Testis (tissue), 3 donors: Measurements from ENCODE around the gene YJEFN3. TPM values are rescaled to one million over a fixed set of nuclear protein-coding genes. Genes with fewer than 3 reads are reported as not detected.

Experiments used
- DNase-seq: peaks from one replicate; pipeline ENCODE4 v3.0.0-alpha.2; 2019
- H3K27ac ChIP-seq, 2 donors: fragments of 200-600 bp; sonication (generic); one replicate each; pipeline ENCODE4 v1.5.1; 2019
- H3K27me3 ChIP-seq: fragments of 200-600 bp; sonication (generic); one replicate; pipeline ENCODE4 v1.5.1; 2019
- H3K36me3 ChIP-seq: fragments of 200-600 bp; sonication (generic); one replicate; pipeline ENCODE4 v1.5.1; 2017; ENCODE audit warnings: low read depth; ENCODE audit errors: missing control alignments
- H3K4me1 ChIP-seq: fragments of 200-600 bp; sonication (generic); one replicate; pipeline ENCODE4 v1.5.1; 2019
- H3K4me3 ChIP-seq, 2 donors: fragments of 200-600 bp; sonication (generic); one replicate each; pipeline ENCODE4 v1.5.1; 2017 to 2019
- H3K9me3 ChIP-seq: fragments of 200-600 bp; sonication (generic); one replicate; pipeline ENCODE4 v1.5.1; 2017
- CTCF ChIP-seq, 3 experiments: fragments of 450-650 bp in 2 of 3; fragments of 200-600 bp in 1 of 3; sonication (generic) in 1 of 3; IDR thresholded peaks; one replicate each; pipeline ENCODE4 v1.5.1; 2016 to 2019; ENCODE audit warnings: antibody characterized with exemption in 3 of 3, mild to moderate bottlenecking in 2 of 3, moderate library complexity in 1 of 3
- POLR2A ChIP-seq: fragments of 450-650 bp; IDR thresholded peaks from one replicate; pipeline ENCODE4 v1.6.1; 2017; ENCODE audit warnings: antibody characterized with exemption, mild to moderate bottlenecking, moderate library complexity
- WGBS, 2 donors: methylation state at CpG; one replicate each; pipeline ENCODE4 v1.1.5; 2018; 5-methylcytosine and 5-hydroxymethylcytosine counted together
- intact Hi-C: fragments of 100-400 bp; cut with DNase I; formaldehyde crosslinking; loops from one replicate; pipeline ENCODE4 v1.15.1; 2023; ENCODE audit warnings: low total_unique reads
- polyA plus RNA-seq: library from polyadenylated mRNA; stranded (reverse); fragments of 350-450 nt; fragmentation: Illumina TruSeq; extraction: RNeasy Lipid Tissue Mini Kit (QIAGEN cat#74804); gene quantifications from one replicate; pipeline ENCODE4 v1.2.3, GENCODE V29; 2014; ENCODE audit warnings: low read depth, low replicate concordance; ENCODE audit not compliant: insufficient read depth
- total RNA-seq, 2 donors: library from RNA; depleted of rRNA; stranded (reverse); fragments of >200 nt; gene quantifications; one replicate each; pipeline ENCODE4 v1.2.3, GENCODE V29; 2016

The YJEFN3 gene
- total and polyA plus RNA-seq, 3 donors from 2014 or later: 24.2 to 49.1 (median 29.3) TPM

GRCh38 chr19:19545707-19546106 lies 17.0 kb downstream of the YJEFN3 start:
- no peaks in the 10 kb centered on the region for H3K27me3 ChIP-seq
- 93 to 100% methylated on average over 5 to 23 of the region's 23 CpGs for WGBS, 2 donors
- no peaks in the 10 kb centered on the region for H3K9me3 ChIP-seq

GRCh38 chr19:19546751-19547162 lies 18.0 kb downstream of the YJEFN3 start:
- WGBS, 2 donors: 63 to 67% methylated on average over 5 to 17 of the region's 19 CpGs
- intact Hi-C loops: no loop called here
- no peak for DNase-seq
- Histone ChIP-seq H3K4me3 (no peak overlapping the region), H3K9me3 (no peaks in the 10 kb centered on the region), H3K27ac (no peak overlapping the region), H3K4me1 (no peaks in the 10 kb centered on the region), H3K27me3 (no peaks in the 10 kb centered on the region), H3K36me3 (no peaks in the 10 kb centered on the region)
- TF ChIP-seq CTCF (IDR thresholded peaks at IDR 0.05) (no peak), POLR2A (no peak)

More at GRCh38 chr19:19545707-19546106, 17.0 kb downstream of the YJEFN3 start:
- H3K27ac ChIP-seq: no peak overlapping the region
- no peak for DNase-seq
- TF ChIP-seq CTCF (IDR thresholded peaks at IDR 0.05) (no peak), POLR2A (no peak)
- intact Hi-C loops: no loop called here
- no peak overlapping the region for H3K4me3 ChIP-seq
- H3K4me1 ChIP-seq: no peaks in the 10 kb centered on the region
- no peaks in the 10 kb centered on the region for H3K36me3 ChIP-seq

- no peak for DNase-seq
- no peaks in the 10 kb centered on the region for H3K27me3 ChIP-seq
- no peak overlapping the region for H3K27ac ChIP-seq
- intact Hi-C loops: no loop called here
- TF ChIP-seq POLR2A: no peak
- no peak for TF ChIP-seq CTCF (IDR thresholded peaks at IDR 0.05)
- no peaks in the 10 kb centered on the region for H3K4me1 ChIP-seq
- WGBS, 2 donors: 73 to 90% methylated on average over 7 to 15 of the region's 15 CpGs
- no peaks in the 10 kb centered on the region for H3K36me3 ChIP-seq
- H3K4me3 ChIP-seq: no peak overlapping the region
- no peaks in the 10 kb centered on the region for H3K9me3 ChIP-seq
These were observed 19.1 kb downstream of the YJEFN3 start for GRCh38 chr19:19547674-19548336.

- intact Hi-C loops: no loop called here
- Histone ChIP-seq H3K4me1 (no peaks in the 10 kb centered on the region), H3K27me3 (no peaks in the 10 kb centered on the region), H3K4me3 (no peak overlapping the region), H3K36me3 (no peaks in the 10 kb centered on the region), H3K27ac (no peak overlapping the region), H3K9me3 (no peaks in the 10 kb centered on the region)
- TF ChIP-seq POLR2A: no peak
- no peak for TF ChIP-seq CTCF (IDR thresholded peaks at IDR 0.05)
- DNase-seq: no peak
- WGBS, 2 donors: 75 to 81% methylated on average over 13 of the region's 13 CpGs
These were observed 20.4 kb downstream of the YJEFN3 start for GRCh38 chr19:19548915-19549759.
